Measurements from ENCODE around the gene RSPH9.
A peak's percentile ranks its signal among the peaks of the same experiment; 100 is the strongest.
"Not testable (repeated sequence)": the region's sequence is repeated elsewhere in the genome, so short reads cannot be mapped to it uniquely, and the experiment has no call there.

The RSPH9 gene

DNA sequence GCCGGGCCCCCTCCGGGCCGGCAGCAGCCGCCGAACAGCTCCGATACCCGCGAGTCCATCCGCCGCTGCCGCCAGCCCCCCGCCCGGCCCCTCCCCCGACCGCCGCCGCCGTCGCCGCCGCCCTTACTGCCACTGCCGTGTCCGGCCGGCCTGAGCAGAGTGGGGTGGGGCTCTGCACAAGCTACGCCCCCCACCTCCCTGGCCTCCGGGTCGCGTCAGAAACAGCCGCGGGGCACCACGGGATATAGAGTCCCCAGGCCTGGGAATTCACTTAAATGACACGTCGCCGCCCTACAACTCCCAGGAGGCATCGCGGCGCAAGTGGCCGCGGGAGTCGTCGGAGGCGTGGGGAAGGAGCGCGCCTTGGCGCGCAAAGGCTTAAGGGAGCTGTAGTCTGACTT, 15.7 kb upstream of the RSPH9 start, which contains the start of gene GTPBP2:
GTPBP2 (minus strand) TSS at position 161 of the 401 bp plus-strand sequence; CDS start at position 59, 102 bp downstream.
- DNase-seq (ENCODE audit: low read depth) = peak; percentile 93

DNA sequence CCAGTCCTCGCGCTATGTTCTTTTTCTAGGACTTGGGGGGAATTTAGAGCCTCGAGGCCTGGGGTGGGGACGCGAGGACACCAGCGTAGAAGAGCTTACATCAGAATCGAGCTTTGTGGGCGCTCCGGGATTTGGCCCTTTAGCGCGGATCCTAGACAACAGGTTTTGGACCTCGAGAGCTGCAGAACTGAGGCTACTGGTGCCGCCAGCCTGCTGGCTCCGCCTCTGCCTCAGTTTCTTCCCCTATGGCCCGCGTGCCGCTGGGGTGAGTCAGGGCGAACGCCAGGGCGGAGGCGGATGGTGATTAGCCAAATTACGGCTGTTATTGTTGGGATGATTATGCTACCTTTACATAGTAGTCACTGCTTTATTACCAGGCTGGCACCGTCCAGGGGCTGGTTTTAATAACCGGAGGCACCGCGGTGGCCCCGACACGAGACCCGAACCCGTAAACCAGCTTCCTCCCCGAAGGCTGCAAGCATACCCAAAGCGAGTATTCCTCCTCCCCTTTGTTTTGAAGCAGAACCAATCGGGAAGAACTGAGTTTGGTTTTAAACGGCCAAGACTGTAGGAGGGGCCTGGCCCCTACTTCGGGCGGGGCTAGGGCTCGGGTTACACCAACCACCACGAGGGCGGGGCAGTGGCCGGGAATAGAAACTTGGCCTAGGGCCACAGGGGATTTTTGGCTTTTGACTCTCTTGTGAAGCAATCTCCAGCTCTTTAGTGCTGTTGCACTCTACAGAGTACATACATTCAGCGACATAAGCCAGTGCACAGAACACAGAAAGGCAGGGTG, 15.1 kb upstream of the RSPH9 start:
- DNase-seq (ENCODE audit: low read depth) = peak; percentile 83

DNA sequence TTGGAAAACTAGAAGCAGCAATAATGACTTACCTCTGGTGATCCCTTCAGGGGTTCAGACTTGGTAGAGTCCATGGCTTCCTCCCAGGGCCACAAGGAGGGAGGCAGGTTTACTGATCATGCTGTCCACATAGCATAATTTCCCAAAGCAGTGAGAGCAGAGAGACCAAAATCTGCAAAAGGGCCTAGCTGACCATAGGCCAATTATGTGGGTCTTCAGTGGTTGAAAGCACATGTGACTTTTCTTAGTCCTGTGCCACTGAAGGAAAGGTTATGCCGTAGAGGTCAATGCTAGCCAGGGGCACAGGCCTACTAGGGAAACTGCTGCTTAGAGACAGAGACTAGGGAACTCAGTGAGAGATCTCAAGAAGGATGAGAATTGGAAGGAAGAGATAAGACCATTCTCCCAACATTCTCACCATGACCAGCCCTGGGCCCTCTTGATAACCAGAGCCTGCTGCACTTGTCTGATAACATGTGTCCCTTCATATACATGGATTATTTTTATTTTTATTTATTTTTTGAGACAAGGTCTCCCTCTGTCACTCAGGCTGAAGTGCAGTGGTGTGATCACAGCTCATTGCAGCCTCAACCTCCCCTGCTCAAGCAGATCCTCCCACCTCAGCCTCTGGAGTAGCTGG, 13.7 kb upstream of the RSPH9 start:
- DNase-seq (ENCODE audit: low read depth) = no peak

DNA sequence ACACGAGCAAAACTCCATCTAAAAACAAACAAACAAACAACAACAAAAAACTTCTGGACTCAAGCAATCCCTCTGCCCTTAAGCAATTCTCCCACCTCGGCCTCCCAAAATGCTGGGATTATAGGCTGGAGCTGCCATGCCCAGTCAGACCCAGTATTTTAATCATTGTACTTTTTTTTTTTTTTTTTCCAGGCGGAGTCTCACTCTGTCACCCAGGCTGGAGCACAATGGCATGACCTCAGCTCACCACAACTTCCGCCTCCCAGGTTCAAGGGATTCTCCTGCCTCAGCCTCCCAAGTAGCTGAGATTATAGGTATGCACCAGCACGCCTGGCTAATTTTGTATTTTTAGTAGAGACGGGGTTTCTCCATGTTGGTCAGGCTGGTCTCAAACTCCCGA, 11.8 kb upstream of the RSPH9 start:
- not testable (repeated sequence) for DNase-seq (ENCODE audit: low read depth)

DNA sequence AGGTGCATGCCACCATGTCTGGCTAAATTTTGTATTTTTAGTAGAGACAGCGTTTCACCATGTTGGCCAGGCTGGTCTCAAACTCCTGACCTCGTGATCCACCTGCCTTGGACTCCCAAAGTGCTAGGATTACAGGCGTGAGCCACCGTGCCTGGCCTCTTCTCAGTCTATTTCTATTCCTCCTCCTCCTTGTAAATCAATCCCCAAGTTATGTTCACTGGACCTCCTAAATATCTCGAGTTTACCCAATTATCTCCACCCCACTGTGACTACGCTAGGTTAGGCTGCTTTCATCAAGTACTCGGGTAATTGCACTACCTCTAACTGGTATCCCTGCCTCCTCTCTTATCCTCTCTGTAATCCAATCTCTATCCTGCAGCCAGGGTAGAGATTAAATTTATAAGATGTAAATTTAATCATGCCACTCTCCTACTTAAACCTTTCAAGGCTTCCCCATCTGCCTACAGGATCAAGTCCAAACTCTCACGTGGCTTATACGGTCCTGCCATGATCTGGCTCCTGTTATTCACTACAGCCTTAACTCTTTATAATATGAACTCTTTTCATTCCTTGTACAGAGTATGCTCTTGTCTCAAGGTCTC, 10.0 kb upstream of the RSPH9 start:
- DNase-seq (ENCODE audit: low read depth) = no peak

DNA sequence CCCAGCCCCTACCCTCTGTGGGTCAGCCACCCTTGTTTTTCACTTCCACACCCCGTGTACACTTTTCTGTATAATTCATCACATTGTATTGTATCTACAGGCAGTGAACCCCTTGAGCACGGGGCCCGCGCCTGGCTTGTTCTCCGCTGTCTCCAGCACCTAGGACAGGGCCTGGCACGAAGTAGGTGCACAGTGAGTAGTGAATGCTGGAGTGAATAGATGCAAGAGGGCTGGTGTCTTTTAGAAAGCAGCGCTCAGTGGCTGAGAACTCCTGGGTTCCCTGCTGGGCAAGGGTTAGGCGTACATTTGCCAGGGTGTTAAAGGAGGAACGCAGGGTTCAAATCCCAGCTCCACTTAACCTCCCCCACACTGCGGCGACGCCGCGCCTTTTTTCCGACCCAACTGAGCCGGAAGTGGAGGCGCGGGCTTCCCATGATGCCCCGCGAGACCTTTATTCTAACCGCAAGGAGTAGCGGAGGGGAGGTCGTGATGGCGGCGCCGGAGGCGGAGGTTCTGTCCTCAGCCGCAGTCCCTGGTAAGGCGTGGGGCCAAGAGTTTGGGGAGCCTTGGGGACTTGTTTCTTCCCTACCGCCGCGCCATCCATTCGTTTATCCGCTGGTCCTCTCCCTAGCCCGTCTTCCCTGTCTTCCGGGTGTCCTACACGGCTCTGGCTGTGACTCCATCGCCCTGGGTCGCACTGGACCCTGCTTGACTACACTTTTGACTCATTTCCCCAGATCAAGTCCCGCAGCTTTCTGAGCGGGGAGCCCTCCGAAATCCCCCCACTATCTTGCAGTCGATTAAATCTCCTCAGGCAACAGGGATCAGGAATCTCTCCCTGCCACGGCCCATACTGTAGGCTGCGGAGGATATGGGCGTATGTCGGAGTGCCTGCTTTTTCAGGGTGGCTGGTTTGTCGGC, 9.2 kb upstream of the RSPH9 start, which contains the start of gene MAD2L1BP:
MAD2L1BP (plus strand) TSS at position 454 of the 921 bp plus-strand sequence; CDS start at position 490, 36 bp downstream.
- DNase-seq (ENCODE audit: low read depth) = peak; percentile 77

DNA sequence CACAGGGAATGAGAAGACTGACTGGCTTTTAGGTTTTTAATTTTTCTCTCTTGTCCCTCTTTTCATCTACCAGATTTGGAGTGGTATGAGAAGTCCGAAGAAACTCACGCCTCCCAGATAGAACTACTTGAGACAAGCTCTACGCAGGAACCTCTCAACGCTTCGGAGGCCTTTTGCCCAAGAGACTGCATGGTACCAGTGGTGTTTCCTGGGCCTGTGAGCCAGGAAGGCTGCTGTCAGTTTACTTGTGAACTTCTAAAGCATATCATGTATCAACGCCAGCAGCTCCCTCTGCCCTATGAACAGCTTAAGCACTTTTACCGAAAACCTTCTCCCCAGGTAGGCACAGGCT, 8.6 kb upstream of the RSPH9 start:
- DNase-seq (ENCODE audit: low read depth) = no peak

DNA sequence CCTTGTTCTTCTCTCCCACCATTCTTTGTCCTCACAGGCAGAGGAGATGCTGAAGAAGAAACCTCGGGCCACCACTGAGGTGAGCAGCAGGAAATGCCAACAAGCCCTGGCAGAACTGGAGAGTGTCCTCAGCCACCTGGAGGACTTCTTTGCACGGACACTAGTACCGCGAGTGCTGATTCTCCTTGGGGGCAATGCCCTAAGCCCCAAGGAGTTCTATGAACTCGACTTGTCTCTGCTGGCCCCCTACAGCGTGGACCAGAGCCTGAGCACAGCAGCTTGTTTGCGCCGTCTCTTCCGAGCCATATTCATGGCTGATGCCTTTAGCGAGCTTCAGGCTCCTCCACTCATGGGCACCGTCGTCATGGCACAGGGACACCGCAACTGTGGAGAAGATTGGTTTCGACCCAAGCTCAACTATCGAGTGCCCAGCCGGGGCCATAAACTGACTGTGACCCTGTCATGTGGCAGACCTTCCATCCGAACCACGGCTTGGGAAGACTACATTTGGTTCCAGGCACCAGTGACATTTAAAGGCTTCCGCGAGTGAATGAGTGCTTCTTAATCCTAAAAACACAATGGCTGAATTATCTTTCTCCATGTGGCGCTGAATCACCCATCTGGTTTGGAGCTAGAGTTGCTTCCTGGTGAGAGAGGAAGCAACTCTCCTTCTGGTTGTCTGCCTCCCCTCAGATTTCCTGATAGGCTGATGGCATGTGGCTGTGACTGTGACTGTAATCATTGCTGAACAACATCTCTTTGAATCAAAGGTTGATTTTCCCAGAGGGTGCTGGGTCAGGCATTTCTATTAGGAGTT, 4.6 kb upstream of the RSPH9 start:
- DNase-seq (ENCODE audit: low read depth) = no peak

DNA sequence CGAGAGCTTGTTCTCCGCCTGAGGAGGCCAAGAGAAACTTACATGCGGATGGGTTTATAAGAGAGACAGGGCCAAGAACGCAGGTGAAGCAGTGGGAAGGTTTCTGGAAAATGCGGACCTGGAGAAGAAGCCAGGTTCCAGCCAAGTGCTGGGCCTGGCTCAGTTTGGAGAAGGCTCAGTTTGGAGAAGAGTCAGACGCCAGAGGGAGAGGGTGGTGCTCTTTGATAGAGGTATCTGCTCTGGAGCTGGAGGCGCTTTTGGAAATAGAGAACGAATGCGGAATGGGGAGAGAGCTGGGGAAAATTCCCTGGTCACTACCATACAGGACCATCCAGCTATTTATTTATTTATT, 753 bp downstream of the RSPH9 start:
- DNase-seq (ENCODE audit: low read depth) = no peak

DNA sequence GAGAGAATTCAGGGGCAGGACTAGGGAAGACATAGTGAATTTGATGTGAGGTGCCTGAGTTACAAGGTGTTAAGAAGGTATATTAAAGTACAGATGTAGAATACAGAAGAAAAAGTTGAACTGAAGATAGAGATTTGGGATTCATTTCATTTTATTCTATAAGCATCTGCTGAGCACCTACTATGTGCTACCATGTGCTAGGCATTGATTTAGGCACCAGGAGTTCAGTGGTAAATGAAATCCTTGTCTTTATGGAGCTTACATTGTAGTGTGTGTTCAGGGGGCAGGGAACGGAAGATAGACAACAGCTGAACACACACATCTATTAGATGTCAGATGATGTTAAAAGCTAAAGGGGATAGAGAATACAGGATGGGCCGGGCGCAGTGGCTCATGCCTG, 2.8 kb downstream of the RSPH9 start:
- DNase-seq (ENCODE audit: low read depth) = no peak

DNA sequence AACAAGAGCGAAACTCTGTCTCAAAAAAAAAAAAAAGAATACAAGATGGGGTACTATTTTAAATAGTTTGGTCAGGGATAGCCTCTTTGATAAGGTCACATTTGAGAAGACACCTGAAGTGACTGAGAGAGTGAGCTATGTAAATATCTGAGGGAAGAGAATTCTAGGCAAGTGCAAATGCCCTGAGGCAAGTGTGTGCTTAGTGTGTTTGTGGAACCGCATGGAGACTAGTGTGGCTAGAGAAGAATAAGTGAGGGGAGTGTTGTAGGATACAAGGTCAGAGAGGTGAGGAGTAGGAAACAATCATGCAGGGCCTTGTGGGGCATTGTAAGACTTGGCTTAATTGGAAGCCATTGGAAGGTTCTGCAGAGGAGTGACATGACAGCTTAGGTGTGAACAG, 3.4 kb downstream of the RSPH9 start:
- no peak for DNase-seq (ENCODE audit: low read depth)

DNA sequence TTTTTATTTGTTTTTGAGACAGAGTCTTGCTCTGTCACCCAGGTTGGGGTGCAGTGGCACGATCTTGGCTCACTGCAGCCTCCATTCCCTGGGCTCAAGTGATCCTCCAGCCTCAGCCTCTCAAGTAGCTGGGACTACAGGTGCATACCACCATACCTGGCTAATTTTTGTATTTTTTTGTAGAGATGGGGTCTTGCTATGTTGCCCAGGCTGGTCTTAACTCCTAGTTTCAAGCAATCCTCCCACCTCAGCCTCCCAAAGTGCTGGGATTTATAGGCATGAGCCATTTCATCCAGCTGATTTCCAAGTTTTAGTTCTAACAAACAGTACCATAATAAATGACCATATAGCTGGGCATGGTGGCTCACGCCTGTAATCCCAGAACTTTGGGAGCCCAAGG, 8.0 kb downstream of the RSPH9 start:
- DNase-seq (ENCODE audit: low read depth) = not testable (repeated sequence)

DNA sequence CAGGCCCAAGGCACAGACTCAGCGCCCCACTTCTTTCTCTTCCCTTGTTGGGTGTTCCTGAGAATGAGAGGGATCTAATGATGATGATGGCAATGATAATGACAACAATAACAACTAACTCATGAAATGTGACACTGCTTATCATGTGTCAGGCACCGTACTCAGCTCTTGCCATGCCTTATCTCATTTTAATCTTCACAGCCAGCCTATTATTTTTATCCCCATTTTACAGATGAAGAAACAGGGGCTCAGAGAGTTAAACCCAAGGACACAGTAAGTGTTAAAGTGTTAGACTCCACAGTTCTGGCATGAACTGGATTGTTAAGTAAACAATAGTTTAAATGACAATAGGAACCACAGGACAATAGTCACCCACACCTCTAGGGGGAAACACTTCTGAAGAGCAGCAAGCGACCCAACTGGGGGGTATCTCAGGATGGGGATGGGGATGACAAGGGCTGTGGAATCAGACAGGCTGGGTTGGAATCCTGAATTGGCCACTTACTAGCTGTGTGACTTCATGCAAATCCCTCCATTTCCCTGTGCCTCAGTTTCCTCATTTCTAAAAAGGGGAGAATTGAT, 12.5 kb downstream of the RSPH9 start:
- no peak for DNase-seq (ENCODE audit: low read depth)

DNA sequence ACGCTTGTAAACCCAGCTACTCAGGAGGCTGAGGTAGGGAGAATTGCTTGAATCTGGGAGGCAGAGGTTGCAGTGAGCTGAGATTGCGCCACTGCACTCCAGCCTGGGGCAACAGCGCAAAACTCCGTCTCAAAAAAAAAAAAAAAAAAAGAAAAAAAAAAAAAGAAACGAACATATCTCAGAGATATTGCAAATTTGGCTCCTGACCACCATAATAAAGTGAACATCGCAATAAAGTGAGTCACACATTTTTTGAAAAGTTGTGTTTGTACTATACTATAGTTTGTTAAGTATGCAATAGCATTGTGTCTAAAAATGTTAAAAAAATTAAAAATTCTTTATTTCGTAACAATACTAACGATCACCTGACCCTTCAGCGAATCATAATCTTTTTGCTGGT, 13.3 kb downstream of the RSPH9 start:
- DNase-seq (ENCODE audit: low read depth) = no peak

DNA sequence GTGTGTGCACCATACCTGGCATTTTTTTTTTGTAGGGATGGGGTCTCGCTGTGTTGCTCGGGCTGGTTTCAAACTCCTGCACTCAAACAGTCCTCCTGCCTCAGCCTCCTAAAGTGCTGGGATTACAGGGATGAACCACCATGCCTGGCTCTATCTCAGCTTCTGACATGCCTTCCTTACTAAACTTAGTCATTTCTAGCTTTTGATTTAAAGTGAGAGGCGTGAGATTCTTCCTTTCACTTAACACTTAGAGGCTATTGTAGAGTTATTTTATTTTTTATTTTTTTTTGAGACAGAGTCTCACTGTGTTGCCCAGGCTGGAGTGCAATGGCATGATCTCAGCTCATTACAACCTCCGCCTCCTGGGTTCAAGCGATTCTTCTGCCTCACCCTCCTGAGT, 18.1 kb downstream of the RSPH9 start:
- DNase-seq (ENCODE audit: low read depth) = not testable (repeated sequence)

DNA sequence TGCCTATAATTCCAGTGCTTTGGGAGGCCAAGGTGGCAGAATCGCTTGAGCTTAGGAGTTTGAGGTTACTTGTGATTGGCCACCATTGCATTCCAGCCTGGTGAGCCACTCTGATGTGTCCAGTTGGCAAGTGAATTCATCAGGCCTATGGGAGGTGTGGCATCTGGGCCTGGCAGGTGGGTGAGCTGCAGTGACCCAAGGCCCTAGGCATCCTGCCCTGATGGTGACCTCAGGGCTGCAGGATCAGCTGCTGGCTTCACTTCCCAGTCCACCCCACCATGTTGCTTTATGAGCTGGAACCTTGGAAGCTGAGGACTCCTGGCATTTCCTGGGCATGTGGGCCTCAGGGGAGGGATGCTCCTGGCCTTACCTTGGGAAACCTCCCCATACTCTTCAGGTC, 20.5 kb downstream of the RSPH9 start:
- no peak for DNase-seq (ENCODE audit: low read depth)

DNA sequence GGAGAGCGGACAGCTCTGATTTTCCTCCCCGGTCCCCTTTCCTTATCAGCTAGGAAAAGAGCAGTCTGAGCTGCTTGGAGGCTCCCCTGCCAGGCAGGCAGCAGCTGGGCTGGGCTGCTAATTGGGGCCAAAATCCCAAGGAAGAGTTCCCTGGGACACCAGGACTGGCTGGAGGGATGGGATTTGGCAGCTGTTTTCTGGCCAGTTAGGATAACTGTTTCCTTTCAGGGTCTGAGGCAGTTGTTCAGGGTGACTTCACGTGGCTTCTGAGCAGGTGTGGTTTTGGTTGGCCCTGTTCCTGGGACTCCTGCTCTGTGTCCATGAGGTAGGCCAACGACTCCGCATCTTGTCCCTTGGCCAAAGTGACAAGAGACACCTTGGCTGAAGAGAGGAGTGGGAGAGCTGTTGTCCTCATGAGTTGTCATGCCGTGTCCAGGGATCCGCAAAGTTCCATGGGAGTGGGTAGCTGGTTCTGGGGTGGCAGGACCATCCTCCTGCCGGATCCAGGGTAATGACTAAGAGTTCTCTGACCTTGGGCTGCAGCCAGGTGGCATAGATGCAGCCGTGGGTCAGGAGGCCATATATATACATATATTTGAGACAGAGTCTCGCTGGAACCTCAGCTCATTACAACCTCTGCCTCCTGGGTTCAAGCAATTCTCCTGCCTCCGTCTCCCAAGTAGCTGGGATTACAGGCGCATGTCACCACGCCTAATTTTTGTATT, 21.5 kb downstream of the RSPH9 start:
- DNase-seq (ENCODE audit: low read depth) = no peak

DNA sequence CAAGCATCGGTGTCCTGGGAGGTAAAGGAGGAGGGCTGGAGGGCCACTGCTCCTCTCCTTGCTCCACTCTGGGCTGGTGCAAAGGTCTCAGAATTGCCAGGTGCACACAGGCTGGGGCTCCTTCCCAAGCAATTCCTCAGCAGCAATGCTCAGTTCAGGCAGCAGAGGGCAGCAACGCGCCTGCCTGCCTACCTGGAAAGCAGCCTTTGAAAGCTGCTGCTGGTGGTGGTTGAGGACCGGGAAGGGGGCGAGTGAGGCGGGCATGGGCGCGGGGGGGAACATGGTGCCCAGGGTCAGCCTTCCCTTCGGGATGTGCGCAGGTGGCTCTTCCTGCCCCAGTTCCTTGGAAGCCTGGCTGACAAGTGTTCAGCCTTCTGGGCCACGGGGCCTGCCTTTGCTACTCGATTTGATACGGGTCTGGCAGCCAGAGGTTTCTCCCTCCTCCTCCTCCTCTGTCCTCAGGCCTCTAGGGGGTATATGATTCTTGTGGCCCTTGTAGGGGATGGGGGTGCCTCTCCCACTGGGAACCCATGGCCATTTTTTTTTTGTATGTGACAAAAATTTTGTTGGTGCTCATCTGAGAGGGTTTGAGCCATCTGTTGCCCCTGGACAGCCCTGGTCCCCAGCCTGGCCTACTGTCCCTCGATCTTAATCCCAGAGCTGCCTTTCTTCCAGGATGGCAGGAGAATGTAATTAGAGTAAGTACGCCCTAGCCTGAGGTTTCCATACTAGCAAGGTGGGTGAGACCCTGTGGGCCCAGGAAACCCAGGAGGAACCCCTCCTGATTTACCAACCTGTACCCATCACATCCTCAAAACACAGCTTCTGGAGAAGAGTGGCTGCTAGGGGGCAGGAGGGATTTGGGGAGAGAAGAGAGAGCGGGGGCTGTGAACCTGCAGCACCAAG, 22.7 kb downstream of the RSPH9 start:
- peak; percentile 80 for DNase-seq (ENCODE audit: low read depth)
